Retinal pigment epithelial cell (primary cell): Measurements from ENCODE around the gene MICOS13.

ENCODE experiments used
- DNase-seq: peaks from one replicate; pipeline ENCODE4 v3.0.0-alpha.2; 2010; ENCODE audit warnings: low read depth
- H3K4me3 ChIP-seq: 2 replicates; pipeline ENCODE4 v1.5.1; 2011; ENCODE audit warnings: mild to moderate bottlenecking, low read length, control low read depth, moderate library complexity
- CTCF ChIP-seq: conservative IDR thresholded peaks from 2 replicates; pipeline ENCODE4 v1.5.1; 2011; ENCODE audit warnings: low read depth, low read length, control low read depth, inconsistent platforms

MICOS13 gene

GRCh38 chr19:5680437-5681368, at the start of gene MICOS13, which contains the start of gene HSD11B1L:
Gene MICOS13 (minus strand): TSS chr19:5680516. CDS start chr19:5680486, 30 bp downstream.
Gene HSD11B1L (plus strand): TSS chr19:5681027. CDS start chr19:5684833, 3,806 bp downstream.
- no peak for TF ChIP-seq CTCF
- peak within 1 kb of the TSS; percentile 97 for H3K4me3 ChIP-seq
- peak; percentile 93 for DNase-seq

GRCh38 chr19:5727453-5728050, 47.2 kb upstream of the MICOS13 start:
- no peak for DNase-seq
- H3K4me3 ChIP-seq: no peak overlapping the region
- TF ChIP-seq CTCF: no peak

GRCh38 chr19:5719961-5720790, 39.9 kb upstream of the MICOS13 start, which contains the start of the genes CATSPERD and LONP1:
Gene CATSPERD (plus strand): TSS chr19:5720637. CDS start chr19:5720738, 101 bp downstream.
Gene LONP1 (minus strand): TSS chr19:5720146. CDS start chr19:5720132, 14 bp downstream.
- peak within 1 kb of the TSS; percentile 96 for H3K4me3 ChIP-seq
- peak; percentile 90 for TF ChIP-seq CTCF
- peak; percentile 92 for DNase-seq

- TF ChIP-seq CTCF: no peak
- no peak for DNase-seq
- peak overlapping the region; percentile 96 for H3K4me3 ChIP-seq
Observed at GRCh38 chr19:5719274-5719960, 39.1 kb upstream of the MICOS13 start.

- TF ChIP-seq CTCF: no peak
- peak; percentile 30 for DNase-seq
Observed at GRCh38 chr19:5718579-5719273, 38.4 kb upstream of the MICOS13 start.

More at GRCh38 chr19:5718579-5719273, 38.4 kb upstream of the MICOS13 start:
- peak overlapping the region; percentile 96 for H3K4me3 ChIP-seq
